HG02571 (cell line): ENCODE data around the gene TARBP2.
"Not testable (repeated sequence)": the region's sequence is repeated elsewhere in the genome, so short reads cannot be mapped to it uniquely, and the experiment has no call there.

Experiments used
- ATAC-seq: cut with Tn5 transposase; IDR thresholded peaks from one replicate; pipeline ENCODE4 v1.9.1; 2021; ENCODE audit warnings: mild to moderate bottlenecking, moderate library complexity; ENCODE audit not compliant: unreplicated experiment

The TARBP2 gene

GRCh38 chr12:53474077-53474476 is 27.0 kb upstream of the TARBP2 start:
- no peak for ATAC-seq

GRCh38 chr12:53474819-53475218 is 26.3 kb upstream of the TARBP2 start:
- ATAC-seq, result no peak

- ATAC-seq, result no peak
Measured at GRCh38 chr12:53476769-53477209, 24.3 kb upstream of the TARBP2 start.

GRCh38 chr12:53478865-53479264 is 22.2 kb upstream of the TARBP2 start:
- ATAC-seq, result no peak

- no peak for ATAC-seq
Measured at GRCh38 chr12:53479331-53479730, 21.8 kb upstream of the TARBP2 start.

- no peak for ATAC-seq
Measured at GRCh38 chr12:53480491-53481442, 20.3 kb upstream of the TARBP2 start.

GRCh38 chr12:53481458-53481857 is 19.6 kb upstream of the TARBP2 start:
- not testable (repeated sequence) for ATAC-seq

- ATAC-seq, result no peak
Measured at GRCh38 chr12:53481939-53482586, 19.0 kb upstream of the TARBP2 start.

GRCh38 chr12:53482626-53483168 is 18.4 kb upstream of the TARBP2 start:
- ATAC-seq, result no peak

GRCh38 chr12:53483225-53483978 is 17.7 kb upstream of the TARBP2 start:
- ATAC-seq, result no peak

GRCh38 chr12:53483979-53484377 is 17.1 kb upstream of the TARBP2 start:
- ATAC-seq, result no peak

GRCh38 chr12:53484686-53485575 is 16.2 kb upstream of the TARBP2 start:
- ATAC-seq, result no peak

- no peak for ATAC-seq
Measured at GRCh38 chr12:53485955-53486735, 14.9 kb upstream of the TARBP2 start.

GRCh38 chr12:53486736-53487487 is 14.2 kb upstream of the TARBP2 start:
- ATAC-seq, result no peak

- no peak for ATAC-seq
Measured at GRCh38 chr12:53489242-53489864, 11.7 kb upstream of the TARBP2 start.

GRCh38 chr12:53492188-53492587 is 8.9 kb upstream of the TARBP2 start:
- ATAC-seq, result no peak

- peak; percentile 91 for ATAC-seq
Measured at GRCh38 chr12:53492830-53493609, 8.1 kb upstream of the TARBP2 start.
